Neuronal stem cell (in vitro differentiated cells): Measurements from ENCODE around the gene TMIE.

Experiments
- DNase-seq: peaks from one replicate; pipeline ENCODE4 v3.0.0-alpha.2; 2013; ENCODE audit warnings: low spot score
- H2AFZ ChIP-seq: one replicate; pipeline ENCODE4 v1.6.1; 2013; ENCODE audit warnings: mild to moderate bottlenecking, low read length, inconsistent platforms
- H2AK5ac ChIP-seq: 2 replicates; pipeline ENCODE4 v1.6.1; 2013; ENCODE audit warnings: low read depth, mild to moderate bottlenecking, inconsistent platforms, low read length, moderate library complexity, mixed read lengths
- H2BK120ac ChIP-seq: 2 replicates; pipeline ENCODE4 v1.6.1; 2013; ENCODE audit warnings: low read depth, mild to moderate bottlenecking, inconsistent platforms, low read length, moderate library complexity, mixed read lengths
- H2BK12ac ChIP-seq: one replicate; pipeline ENCODE4 v1.6.1; 2013; ENCODE audit warnings: low read length, inconsistent platforms
- H2BK15ac ChIP-seq: 2 replicates; pipeline ENCODE4 v1.6.1; 2013; ENCODE audit warnings: mild to moderate bottlenecking, low read length, inconsistent platforms, mixed read lengths
- H2BK5ac ChIP-seq: one replicate; pipeline ENCODE4 v1.6.1; 2013; ENCODE audit warnings: inconsistent platforms, mild to moderate bottlenecking, low read length, moderate library complexity
- H3K14ac ChIP-seq: one replicate; pipeline ENCODE4 v1.6.1; 2013; ENCODE audit warnings: low read length, inconsistent platforms
- H3K18ac ChIP-seq: 2 replicates; pipeline ENCODE4 v1.6.1; 2013; ENCODE audit warnings: low read length, inconsistent platforms
- H3K23ac ChIP-seq: 2 replicates; pipeline ENCODE4 v1.6.1; 2013; ENCODE audit warnings: low read depth, mild to moderate bottlenecking, mixed read lengths, low read length, inconsistent platforms; ENCODE audit not compliant: poor library complexity
- H3K27ac ChIP-seq: replicated peaks from 3 replicates; pipeline ENCODE4 v1.5.1; 2013; ENCODE audit warnings: low read length, inconsistent platforms
- H3K27me3 ChIP-seq, 3 experiments: 2 replicates each; pipeline ENCODE4 v1.6.1; 2013; ENCODE audit warnings: low read length in 3 of 3, mild to moderate bottlenecking in 2 of 3, inconsistent platforms in 1 of 3, low read depth in 1 of 3, mixed read lengths in 1 of 3, moderate library complexity in 1 of 3; ENCODE audit not compliant: control insufficient read depth in 3 of 3, insufficient read depth in 3 of 3
- H3K36me3 ChIP-seq, 2 donors: replicated peaks in 1 of 2; 2 replicates each; pipeline ENCODE4 v1.6.1; 2013; ENCODE audit warnings: low read length in 2 of 2; ENCODE audit not compliant: control insufficient read depth in 2 of 2, insufficient read depth in 2 of 2
- H3K4ac ChIP-seq: 2 replicates; pipeline ENCODE4 v1.6.1; 2013; ENCODE audit warnings: inconsistent platforms, mild to moderate bottlenecking, low read length, moderate library complexity
- H3K4me1 ChIP-seq, 2 donors: 1 replicate in 1 of 2; 2 replicates in 1 of 2; pipeline ENCODE4 v1.6.1; 2013; ENCODE audit warnings: low read length in 2 of 2, low read depth in 1 of 2; ENCODE audit not compliant: control insufficient read depth in 2 of 2, insufficient read depth in 1 of 2
- H3K4me2 ChIP-seq: one replicate; pipeline ENCODE4 v1.6.1; 2013; ENCODE audit warnings: mild to moderate bottlenecking, low read length, inconsistent platforms; ENCODE audit not compliant: insufficient read depth, poor library complexity, severe bottlenecking
- H3K4me3 ChIP-seq, 2 donors: 2 replicates each; pipeline ENCODE4 v1.5.1; 2013; ENCODE audit warnings: low read length in 2 of 2, mild to moderate bottlenecking in 2 of 2, inconsistent platforms in 1 of 2, moderate library complexity in 1 of 2
- H3K79me1 ChIP-seq: one replicate; pipeline ENCODE4 v1.6.1; 2013; ENCODE audit warnings: low read depth, mild to moderate bottlenecking, inconsistent platforms, low read length, moderate library complexity
- H3K9ac ChIP-seq: one replicate; pipeline ENCODE4 v1.6.1; 2013; ENCODE audit warnings: mild to moderate bottlenecking, low read depth, low read length, inconsistent platforms; ENCODE audit not compliant: poor library complexity
- H3K9me3 ChIP-seq, 2 donors: replicated peaks in 1 of 2; 2 replicates each; pipeline versions ENCODE3 to v1.6.1; 2013; ENCODE audit warnings: low read length in 2 of 2, mild to moderate bottlenecking in 2 of 2, inconsistent platforms in 1 of 2, low read depth in 1 of 2, mixed read lengths in 1 of 2, moderate library complexity in 1 of 2; ENCODE audit not compliant: control insufficient read depth in 2 of 2, insufficient read depth in 1 of 2
- H4K8ac ChIP-seq: one replicate; pipeline ENCODE4 v1.6.1; 2013; ENCODE audit warnings: low read depth, mild to moderate bottlenecking, inconsistent platforms, low read length, moderate library complexity
- H4K91ac ChIP-seq: one replicate; pipeline ENCODE4 v1.6.1; 2013; ENCODE audit warnings: low read length, low read depth, mild to moderate bottlenecking, inconsistent platforms; ENCODE audit not compliant: poor library complexity
- WGBS, 2 donors: extraction: QIAGEN DNeasy Blood & Tissue Kit; methylation state at CpG; one replicate each; pipeline ENCODE4 v1.1.7; 2013; ENCODE audit warnings: missing lambda C conversion rate in 2 of 2, mixed read lengths in 1 of 2; ENCODE audit not compliant: insufficient read length in 2 of 2, insufficient replicate concordance in 1 of 2; ENCODE audit errors: extremely low coverage in 2 of 2; 5-methylcytosine and 5-hydroxymethylcytosine counted together

The TMIE gene

GRCh38 chr3:46705022-46705530 lies 3.9 kb downstream of the TMIE start:
- Histone ChIP-seq H3K4me3 (no peak overlapping the region), H3K79me1 (no peaks in the 10 kb centered on the region), H3K4me1 (peaks cover 2 to 12% of the 10 kb centered on the region in 2 donors), H3K14ac (no peak overlapping the region), H3K9me3 (no peaks in the 10 kb centered on the region), H4K8ac (no peak overlapping the region), H2BK120ac (no peak overlapping the region), H3K4ac (no peak overlapping the region), H4K91ac (no peak overlapping the region), H3K27ac (no peak overlapping the region), H2AK5ac (no peak overlapping the region), H2BK12ac (no peak overlapping the region), H3K27me3 (peaks cover 0 to 35% (median 6%) of the 10 kb centered on the region in 3 experiments), H2AFZ (no peak overlapping the region), H3K4me2 (no peak overlapping the region), H3K36me3 (no peaks in the 10 kb centered on the region), H3K23ac (no peak overlapping the region), H3K18ac (no peak overlapping the region), H2BK15ac (no peak overlapping the region), H3K9ac (no peak overlapping the region), H2BK5ac (no peak overlapping the region)
- no CpG with 5 or more reads among the region's 4 CpGs for WGBS, 2 donors
- DNase-seq: peak; percentile 78

GRCh38 chr3:46705751-46706552 lies 4.8 kb downstream of the TMIE start:
- Histone ChIP-seq H3K9ac (no peak overlapping the region), H3K79me1 (no peaks in the 10 kb centered on the region), H2AFZ (no peak overlapping the region), H2BK5ac (no peak overlapping the region), H3K4me1 (peaks cover 2 to 9% of the 10 kb centered on the region in 2 donors), H3K4ac (no peak overlapping the region), H4K91ac (no peak overlapping the region), H3K4me2 (no peak overlapping the region), H3K27me3 (peaks cover 0 to 26% (median 6%) of the 10 kb centered on the region in 3 experiments), H4K8ac (no peak overlapping the region), H2BK120ac (no peak overlapping the region), H3K9me3 (no peaks in the 10 kb centered on the region), H2BK15ac (no peak overlapping the region), H3K27ac (no peak overlapping the region), H2AK5ac (no peak overlapping the region), H3K4me3 (no peak overlapping the region), H3K14ac (no peak overlapping the region), H2BK12ac (no peak overlapping the region), H3K18ac (no peak overlapping the region), H3K36me3 (no peaks in the 10 kb centered on the region), H3K23ac (no peak overlapping the region)
- DNase-seq: no peak
- WGBS, 2 donors: no CpG with 5 or more reads among the region's 19 CpGs

GRCh38 chr3:46706771-46707582 lies 5.8 kb downstream of the TMIE start:
- Histone ChIP-seq H3K4ac (no peak overlapping the region), H3K9ac (no peak overlapping the region), H3K4me3 (no peak overlapping the region), H3K14ac (no peak overlapping the region), H2BK15ac (no peak overlapping the region), H3K79me1 (no peaks in the 10 kb centered on the region), H3K36me3 (no peaks in the 10 kb centered on the region), H3K27me3 (peaks cover 0 to 17% (median 2%) of the 10 kb centered on the region in 3 experiments), H3K23ac (peak overlapping the region; percentile 34), H3K18ac (peak overlapping the region; percentile 45), H3K27ac (no peak overlapping the region), H3K4me2 (no peak overlapping the region), H4K8ac (no peak overlapping the region), H2BK5ac (no peak overlapping the region), H4K91ac (no peak overlapping the region), H2BK120ac (no peak overlapping the region), H2AK5ac (peak overlapping the region; percentile 86), H2BK12ac (no peak overlapping the region), H3K9me3 (no peaks in the 10 kb centered on the region), H2AFZ (no peak overlapping the region), H3K4me1 (peaks cover 0 to 9% of the 10 kb centered on the region in 2 donors)
- WGBS, 2 donors: no CpG with 5 or more reads among the region's 13 CpGs
- DNase-seq: no peak

GRCh38 chr3:46707601-46708011 lies 6.4 kb downstream of the TMIE start:
- no peak overlapping the region for H2BK5ac ChIP-seq
- no peak overlapping the region for H3K18ac ChIP-seq
- H2BK12ac ChIP-seq: no peak overlapping the region
- H3K79me1 ChIP-seq: no peaks in the 10 kb centered on the region
- H4K8ac ChIP-seq: no peak overlapping the region
- H3K4me2 ChIP-seq: no peak overlapping the region
- no peak overlapping the region for H3K14ac ChIP-seq
- no peak overlapping the region for H3K4me3 ChIP-seq
- H3K4ac ChIP-seq: no peak overlapping the region
- H2BK15ac ChIP-seq: no peak overlapping the region
- H3K9me3 ChIP-seq: no peaks in the 10 kb centered on the region
- H2AFZ ChIP-seq: no peak overlapping the region
- H3K36me3 ChIP-seq: no peaks in the 10 kb centered on the region
- peaks cover 0 to 11% (median 2%) of the 10 kb centered on the region in 3 experiments for H3K27me3 ChIP-seq
- no peak for DNase-seq
- peak overlapping the region; percentile 86 for H2AK5ac ChIP-seq
- H3K4me1 ChIP-seq: peaks cover 0 to 9% of the 10 kb centered on the region in 2 donors
- peak overlapping the region; percentile 22 for H3K9ac ChIP-seq
- no CpG with 5 or more reads among the region's 7 CpGs for WGBS, 2 donors
- no peak overlapping the region for H3K23ac ChIP-seq
- H4K91ac ChIP-seq: no peak overlapping the region
- H2BK120ac ChIP-seq: no peak overlapping the region
- no peak overlapping the region for H3K27ac ChIP-seq
